Retina (tissue), 1 donor: ENCODE data around the gene SGK2.
"Not testable (repeated sequence)": the region's sequence is repeated elsewhere in the genome, so short reads cannot be mapped to it uniquely, and the experiment has no call there.

Experiments used
- DNase-seq: peaks from one replicate; pipeline ENCODE4 v3.0.0-alpha.2; 2016

The SGK2 gene

DNA sequence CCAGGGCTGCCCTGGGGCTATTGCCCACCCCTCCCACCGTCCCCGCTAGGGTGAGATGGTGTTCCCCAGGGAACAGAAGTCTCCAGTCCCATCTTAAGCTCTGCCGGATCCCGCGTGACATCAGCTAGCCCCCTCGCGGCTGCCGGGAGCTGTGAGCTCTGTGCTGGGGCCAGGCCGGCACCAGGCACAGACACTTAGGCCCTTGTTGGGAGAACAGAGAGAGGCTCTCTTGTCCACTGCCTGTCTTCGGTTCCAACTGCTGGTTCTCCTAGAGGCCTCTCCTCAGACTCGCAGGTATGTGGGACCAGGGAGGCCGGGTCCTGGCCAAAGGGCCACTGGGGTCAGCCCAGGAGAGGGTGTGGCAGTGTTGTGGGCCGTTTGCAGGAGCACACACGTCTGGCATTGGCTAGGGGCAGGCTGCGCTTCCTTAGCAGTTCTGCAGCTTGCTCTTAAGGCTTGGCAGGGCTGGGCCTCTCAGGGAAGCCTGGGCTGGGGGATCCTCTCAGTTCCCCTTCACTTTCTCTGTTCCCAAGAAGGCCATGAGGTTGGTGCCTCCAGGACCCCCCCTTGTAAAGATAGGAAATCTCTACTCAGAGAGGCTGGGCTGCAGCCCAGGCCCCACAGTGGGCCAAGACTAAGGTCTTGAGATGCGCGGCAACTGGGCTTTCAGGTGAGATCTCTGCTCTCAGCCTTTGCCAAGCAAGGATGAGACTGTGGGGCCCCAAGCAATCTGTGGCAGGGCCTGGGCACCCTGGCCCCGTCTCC lies 6.3 kb downstream of the SGK2 start:
- DNase-seq = peak; percentile 12

GRCh38 chr20:43565758-43566104 lies 6.9 kb downstream of the SGK2 start:
- no peak for DNase-seq

DNA sequence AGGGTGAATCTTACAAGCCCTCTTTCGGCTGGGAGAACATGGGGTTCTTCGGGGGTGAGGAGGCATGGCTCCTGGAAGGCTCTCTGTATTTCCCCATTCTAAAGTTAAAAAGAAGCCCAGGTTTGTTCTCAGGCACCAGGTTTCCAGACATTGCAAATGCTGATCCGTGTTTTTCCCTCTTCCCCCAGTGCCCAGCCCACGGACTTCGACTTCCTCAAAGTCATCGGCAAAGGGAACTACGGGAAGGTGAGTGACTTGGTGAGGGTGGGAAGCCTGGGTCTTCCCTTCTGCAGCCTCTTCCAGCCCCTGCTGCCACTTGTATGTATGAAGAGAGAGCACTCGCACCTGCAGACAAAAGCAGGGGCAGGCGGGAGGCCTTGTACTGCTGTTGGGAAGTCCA lies 8.7 kb downstream of the SGK2 start:
- DNase-seq = no peak

DNA sequence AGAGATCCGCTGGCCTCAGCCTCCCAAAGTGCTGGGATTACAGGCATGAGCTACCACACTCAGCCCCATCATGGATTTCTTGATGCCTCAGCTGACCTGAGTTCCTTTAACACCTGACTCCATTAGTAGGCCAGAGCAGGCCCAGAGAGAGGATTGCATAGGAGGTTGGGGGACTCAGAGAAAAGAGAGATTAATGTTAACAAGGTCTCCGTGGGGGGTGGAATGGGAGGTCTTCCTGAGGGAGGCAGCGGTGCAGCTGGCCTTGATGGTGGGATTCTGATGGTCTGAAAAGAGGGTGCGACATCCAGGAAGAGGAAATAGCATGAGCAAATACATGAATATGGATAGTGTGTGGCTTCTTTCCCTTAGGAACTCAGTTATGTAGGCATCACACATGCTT lies 9.9 kb downstream of the SGK2 start:
- no peak for DNase-seq

DNA sequence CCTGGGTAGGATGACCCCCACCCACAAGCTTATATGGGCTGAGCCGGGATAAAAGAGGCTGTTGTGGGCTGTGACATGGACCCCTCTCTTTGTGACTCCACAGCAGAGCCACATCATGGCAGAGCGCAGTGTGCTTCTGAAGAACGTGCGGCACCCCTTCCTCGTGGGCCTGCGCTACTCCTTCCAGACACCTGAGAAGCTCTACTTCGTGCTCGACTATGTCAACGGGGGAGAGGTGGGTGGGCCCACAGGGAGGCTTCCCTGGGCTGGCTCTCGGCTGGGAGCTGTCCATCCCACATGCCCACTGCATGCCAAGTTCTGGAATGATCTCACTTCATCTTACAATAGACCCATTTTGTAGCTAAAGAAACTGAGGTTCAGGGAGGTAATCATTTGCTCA lies 10.5 kb downstream of the SGK2 start:
- DNase-seq = no peak

DNA sequence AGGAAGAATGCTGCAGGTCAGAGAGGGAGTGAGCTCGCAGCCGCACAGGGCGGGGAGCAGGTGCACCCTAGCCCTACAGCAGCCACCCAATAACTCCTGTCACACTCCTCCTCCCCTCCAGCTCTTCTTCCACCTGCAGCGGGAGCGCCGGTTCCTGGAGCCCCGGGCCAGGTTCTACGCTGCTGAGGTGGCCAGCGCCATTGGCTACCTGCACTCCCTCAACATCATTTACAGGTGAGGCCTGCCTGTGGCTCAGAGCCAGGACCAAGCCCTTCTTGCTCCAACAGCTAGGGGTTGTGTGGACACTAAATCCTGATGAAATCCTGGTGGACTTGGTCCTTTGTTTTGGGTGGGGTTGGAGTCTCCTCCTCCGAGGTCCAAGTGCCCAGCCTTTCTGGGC lies 11.7 kb downstream of the SGK2 start:
- no peak for DNase-seq

- DNase-seq = no peak
These were observed 12.5 kb downstream of the SGK2 start for GRCh38 chr20:43571310-43571709.

DNA sequence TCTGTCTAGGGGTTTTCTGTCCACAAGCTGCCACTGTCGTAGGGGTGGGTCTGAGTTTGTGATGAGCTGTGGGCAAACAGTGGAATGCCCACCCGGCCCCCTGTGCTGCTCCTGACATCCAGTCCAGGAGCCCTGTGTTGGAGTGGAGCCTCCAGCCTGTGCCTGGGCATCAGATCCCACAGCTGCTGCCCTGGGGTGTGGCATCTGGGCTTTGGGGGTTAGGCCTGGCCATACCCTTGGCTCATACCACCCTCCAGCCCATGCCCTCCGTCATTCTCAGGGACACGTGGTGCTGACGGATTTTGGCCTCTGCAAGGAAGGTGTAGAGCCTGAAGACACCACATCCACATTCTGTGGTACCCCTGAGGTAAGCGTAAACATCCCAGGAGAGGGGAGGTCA lies 12.9 kb downstream of the SGK2 start:
- no peak for DNase-seq

GRCh38 chr20:43572891-43573290 lies 14.1 kb downstream of the SGK2 start:
- no peak for DNase-seq

GRCh38 chr20:43576108-43576507 lies 17.3 kb downstream of the SGK2 start:
- DNase-seq = no peak

DNA sequence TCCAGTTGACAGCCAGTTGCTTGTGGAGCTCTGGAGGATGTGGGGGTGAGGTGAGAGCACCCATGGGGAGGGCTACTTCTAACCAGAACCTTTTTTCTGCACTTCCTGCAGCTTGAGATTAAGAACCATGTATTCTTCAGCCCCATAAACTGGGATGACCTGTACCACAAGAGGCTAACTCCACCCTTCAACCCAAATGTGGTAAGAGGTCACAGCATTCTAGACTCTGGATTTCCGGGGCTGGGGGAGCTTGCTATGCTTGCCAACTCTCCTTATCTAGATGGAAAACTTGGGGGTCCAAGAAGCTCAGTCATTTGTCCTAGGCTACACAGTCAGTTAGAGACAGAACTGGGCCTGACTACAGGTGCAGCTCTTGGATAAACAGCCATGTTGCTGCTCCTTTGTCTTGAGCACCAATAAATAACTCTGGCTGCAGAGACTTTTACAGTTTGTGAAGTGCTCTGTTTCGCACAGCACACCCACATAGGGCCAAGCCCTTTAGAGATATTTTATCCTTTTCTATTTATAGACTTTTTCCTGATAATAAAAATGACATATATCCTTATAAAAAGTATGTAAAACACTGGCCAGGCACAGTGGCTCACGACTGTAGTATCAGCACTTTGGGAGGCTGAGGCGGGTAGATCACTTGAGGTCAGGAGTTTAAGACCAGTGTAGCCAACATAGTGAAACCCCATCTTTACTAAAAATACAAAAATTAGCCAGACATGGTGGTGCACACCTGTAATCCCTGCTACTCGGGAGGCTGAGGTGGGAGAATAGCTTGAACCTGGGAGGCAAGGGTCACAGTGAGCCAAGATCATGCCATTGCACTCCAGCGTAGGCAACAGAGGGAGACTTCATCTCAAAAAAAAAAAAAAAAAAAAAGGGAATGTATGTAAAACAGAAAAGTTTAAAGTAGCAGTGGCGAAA lies 21.3 kb downstream of the SGK2 start:
- no peak for DNase-seq

GRCh38 chr20:43583133-43583864 lies 24.5 kb downstream of the SGK2 start:
- no peak for DNase-seq

- no peak for DNase-seq
These were observed 25.2 kb downstream of the SGK2 start for GRCh38 chr20:43583982-43584432.

GRCh38 chr20:43584448-43585136 lies 25.8 kb downstream of the SGK2 start:
- DNase-seq = no peak

DNA sequence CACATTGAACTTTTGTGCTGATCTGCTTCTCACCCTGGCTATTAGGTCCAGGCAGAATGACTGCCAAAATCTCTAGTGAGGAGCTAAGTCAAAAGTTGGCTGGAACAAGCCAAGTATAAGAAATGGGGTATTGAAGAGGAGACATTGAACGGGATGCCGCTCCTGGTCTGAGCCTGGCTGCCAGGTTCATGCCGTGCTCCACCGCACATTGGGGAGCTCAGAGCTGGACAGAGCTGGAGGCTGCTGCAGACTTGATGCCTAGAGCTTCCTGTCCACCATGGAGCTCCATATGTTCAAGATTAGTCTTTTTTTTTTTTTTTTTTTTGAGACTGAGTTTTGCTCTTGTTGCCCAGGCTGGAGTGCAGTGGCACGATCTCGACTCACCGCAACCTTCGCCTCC lies 27.8 kb downstream of the SGK2 start:
- DNase-seq = no peak

DNA sequence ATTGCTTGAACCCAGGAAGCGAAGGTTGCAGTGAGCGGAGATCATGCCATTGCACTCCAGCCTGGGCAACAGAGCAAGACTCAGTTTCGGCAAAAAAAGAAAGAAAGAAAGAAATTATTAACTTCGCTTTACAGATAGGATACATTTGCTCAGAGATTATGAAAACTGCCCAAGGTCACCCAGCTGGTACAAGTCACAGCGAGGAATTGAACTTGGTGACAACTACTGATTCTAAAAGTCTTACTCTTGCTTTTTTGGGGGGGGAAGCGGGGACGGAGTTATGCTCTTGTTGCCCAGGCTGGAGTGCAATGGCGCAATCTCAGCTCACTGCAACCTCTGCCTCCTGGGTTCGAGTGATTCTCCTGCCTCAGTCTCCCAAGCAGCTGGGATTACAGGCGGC lies 29.7 kb downstream of the SGK2 start:
- DNase-seq = not testable (repeated sequence)

- no peak for DNase-seq
These were observed 31.2 kb downstream of the SGK2 start for GRCh38 chr20:43590036-43590391.

- peak; percentile 98 for DNase-seq
These were observed 31.8 kb downstream of the SGK2 start, which contains the start of gene IFT52 for GRCh38 chr20:43590392-43591303. Gene IFT52 (plus strand): TSS chr20:43590937. CDS start chr20:43594699, 3,762 bp downstream.

DNA sequence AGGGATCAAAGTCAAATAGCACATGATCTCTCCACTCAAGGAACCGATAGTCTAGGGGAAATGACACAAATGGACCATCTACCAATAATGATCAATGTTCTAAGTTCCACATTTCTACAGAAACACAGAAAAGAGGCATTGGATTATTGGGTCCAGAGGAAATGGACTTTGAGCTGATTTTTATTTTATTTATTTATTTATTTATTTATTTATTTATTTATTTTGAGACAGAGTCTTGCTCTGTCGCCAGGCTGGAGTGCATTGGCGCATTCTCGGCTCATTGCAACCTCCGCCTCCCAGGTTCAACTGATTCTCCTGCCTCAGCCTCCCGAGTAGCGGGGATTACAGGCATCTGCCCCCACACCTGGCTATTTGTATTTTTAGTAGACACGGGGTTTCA lies 43.1 kb downstream of the SGK2 start:
- not testable (repeated sequence) for DNase-seq

GRCh38 chr20:43603124-43603523 lies 44.3 kb downstream of the SGK2 start:
- no peak for DNase-seq

- DNase-seq = no peak
These were observed 46.9 kb downstream of the SGK2 start for GRCh38 chr20:43605715-43606114.

DNA sequence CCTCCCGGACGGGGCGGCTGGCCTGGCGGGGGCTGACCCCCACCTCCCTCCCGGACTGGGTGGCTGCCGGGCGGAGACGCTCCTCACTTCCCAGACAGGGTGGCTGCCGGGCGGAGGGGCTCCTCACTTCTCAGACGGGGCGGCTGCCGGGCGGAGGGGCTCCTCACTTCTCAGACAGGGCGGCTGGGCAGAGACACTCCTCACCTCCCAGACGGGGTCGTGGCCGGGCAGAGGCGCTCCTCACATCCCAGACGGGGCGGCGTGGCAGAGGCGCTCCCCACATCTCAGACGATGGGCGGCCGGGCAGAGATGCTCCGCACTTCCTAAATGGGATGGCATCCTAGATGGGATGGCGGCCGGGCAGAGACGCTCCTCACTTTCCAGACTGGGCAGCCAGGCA lies 48.5 kb downstream of the SGK2 start:
- DNase-seq = not testable (repeated sequence)
